Uterus (tissue), 2 donors: ENCODE data around the gene VKORC1.

Source experiments
- POLR2A ChIP-seq, 2 donors: fragments of 450-650 bp; IDR thresholded peaks; one replicate each; pipeline ENCODE4 v1.6.1; 2016; ENCODE audit warnings: antibody characterized with exemption in 2 of 2, mild to moderate bottlenecking in 1 of 2, moderate library complexity in 1 of 2
- TF ChIP-seq, protein P1 (sequence below), 4 experiments: fragments of 200-600 bp in 2 of 4; fragments of 450-650 bp in 2 of 4; sonication (generic) in 2 of 4; IDR thresholded peaks; one replicate each; pipeline ENCODE4 v1.5.1; 2016 to 2019; ENCODE audit warnings: antibody characterized with exemption in 4 of 4, mild to moderate bottlenecking in 2 of 4, moderate library complexity in 1 of 4

DNA sequence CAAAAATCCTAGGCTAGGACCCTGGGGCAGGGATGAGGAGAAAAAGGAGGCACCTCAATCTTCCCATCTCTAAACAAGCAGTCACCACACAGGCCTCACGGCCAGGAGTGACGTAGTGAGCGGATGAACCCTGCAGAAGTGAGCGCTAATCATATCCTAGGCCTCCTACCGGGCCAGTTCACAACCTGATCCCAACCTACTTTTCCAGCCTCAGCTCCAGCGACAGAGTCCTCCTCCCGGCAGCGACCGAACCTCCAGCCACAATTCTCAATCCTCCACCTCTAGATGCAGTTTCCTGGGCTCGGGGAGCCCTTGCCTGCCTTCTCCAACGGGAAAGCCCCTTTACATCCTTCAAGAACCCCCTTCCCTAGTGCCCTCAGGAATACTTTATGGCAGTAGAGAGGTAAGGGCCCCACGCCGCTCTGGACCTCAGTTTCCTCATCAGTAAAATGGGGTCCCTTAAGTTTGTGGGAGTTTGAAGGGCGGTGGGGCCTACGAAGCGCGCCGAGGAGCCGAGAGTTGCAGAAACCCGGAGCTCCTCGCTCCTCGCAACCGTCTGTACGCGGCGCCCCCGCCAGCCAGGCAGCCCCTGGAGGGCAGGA is 22.0 kb downstream of the VKORC1 start:
- TF ChIP-seq, protein P1, sequence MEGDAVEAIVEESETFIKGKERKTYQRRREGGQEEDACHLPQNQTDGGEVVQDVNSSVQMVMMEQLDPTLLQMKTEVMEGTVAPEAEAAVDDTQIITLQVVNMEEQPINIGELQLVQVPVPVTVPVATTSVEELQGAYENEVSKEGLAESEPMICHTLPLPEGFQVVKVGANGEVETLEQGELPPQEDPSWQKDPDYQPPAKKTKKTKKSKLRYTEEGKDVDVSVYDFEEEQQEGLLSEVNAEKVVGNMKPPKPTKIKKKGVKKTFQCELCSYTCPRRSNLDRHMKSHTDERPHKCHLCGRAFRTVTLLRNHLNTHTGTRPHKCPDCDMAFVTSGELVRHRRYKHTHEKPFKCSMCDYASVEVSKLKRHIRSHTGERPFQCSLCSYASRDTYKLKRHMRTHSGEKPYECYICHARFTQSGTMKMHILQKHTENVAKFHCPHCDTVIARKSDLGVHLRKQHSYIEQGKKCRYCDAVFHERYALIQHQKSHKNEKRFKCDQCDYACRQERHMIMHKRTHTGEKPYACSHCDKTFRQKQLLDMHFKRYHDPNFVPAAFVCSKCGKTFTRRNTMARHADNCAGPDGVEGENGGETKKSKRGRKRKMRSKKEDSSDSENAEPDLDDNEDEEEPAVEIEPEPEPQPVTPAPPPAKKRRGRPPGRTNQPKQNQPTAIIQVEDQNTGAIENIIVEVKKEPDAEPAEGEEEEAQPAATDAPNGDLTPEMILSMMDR (IDR thresholded peaks at IDR 0.05): no peak
- TF ChIP-seq POLR2A (IDR thresholded peaks at IDR 0.05): no peak
